Dendritic cell treated with granulocyte-macrophage colony-stimulating factor and Interleukin-4, amounts not matched to agents 40 ng/mL and 50 ng/mL, for 4 days (primary cell): ENCODE measurements around the gene CITED1.
A peak's percentile ranks its signal among the peaks of the same experiment; 100 is the strongest.

ENCODE experiments used
- H3K27ac Mint-ChIP-seq: one replicate; pipeline ENCODE4 v1.8.0; 2022; ENCODE audit warnings: mild to moderate bottlenecking, mixed read lengths
- H3K27me3 Mint-ChIP-seq: one replicate; pipeline ENCODE4 v1.8.0; 2022; ENCODE audit warnings: mild to moderate bottlenecking, mixed read lengths
- H3K36me3 Mint-ChIP-seq: one replicate; pipeline ENCODE4 v1.8.0; 2022; ENCODE audit warnings: low read depth, mixed read lengths
- H3K4me1 Mint-ChIP-seq: one replicate; pipeline ENCODE4 v1.8.0; 2022; ENCODE audit warnings: low read depth, mixed read lengths
- H3K4me3 Mint-ChIP-seq: one replicate; pipeline ENCODE4 v1.8.0; 2022; ENCODE audit warnings: mild to moderate bottlenecking, moderate library complexity, mixed read lengths
- H3K9me3 Mint-ChIP-seq: one replicate; pipeline ENCODE4 v1.8.0; 2022; ENCODE audit warnings: mixed read lengths
- intact Hi-C: fragments of 100-400 bp; cut with micrococcal nuclease; formaldehyde crosslinking; loops from one replicate; pipeline ENCODE4 v1.15.0; 2022

CITED1 gene

DNA sequence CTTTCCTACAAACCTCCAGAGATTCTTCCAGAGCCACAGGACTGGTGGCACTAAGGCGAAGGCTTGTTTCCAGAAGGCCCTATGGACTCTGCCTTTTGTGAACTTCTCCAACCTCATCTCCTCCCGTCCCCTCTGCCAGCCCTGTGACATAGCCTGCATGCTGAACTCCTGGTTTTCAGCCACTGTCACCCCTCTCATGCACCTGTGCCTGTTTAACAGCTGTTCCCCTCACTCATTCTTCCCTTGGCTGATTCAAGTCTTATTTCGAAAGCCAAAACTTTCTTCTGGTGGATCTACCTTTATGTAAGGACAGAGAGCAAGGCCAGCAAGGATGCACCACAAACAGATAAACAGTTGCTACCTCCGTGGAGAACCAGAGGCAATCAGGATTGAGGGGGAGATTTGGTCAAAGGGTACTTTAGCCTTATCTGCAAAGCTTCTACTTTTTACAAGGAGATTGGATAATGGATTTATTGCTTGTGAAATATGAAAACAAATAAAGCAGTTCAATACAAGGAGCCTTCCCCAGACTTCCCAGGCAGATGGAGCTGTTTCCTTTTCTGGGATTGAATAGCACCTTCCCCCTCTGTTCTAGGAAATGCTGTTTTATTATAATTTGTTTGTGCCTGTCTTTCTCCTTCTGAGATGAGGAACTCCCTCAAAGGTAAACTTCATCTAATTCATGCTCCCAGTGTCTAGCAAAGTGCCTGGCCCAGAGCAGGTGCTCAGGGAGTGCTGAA, 5.7 kb downstream of the CITED1 start:
- Mint-ChIP-seq H3K4me1 (peaks cover 9% of the 10 kb centered on the region), H3K9me3 (no peaks in the 10 kb centered on the region), H3K27ac (no peak overlapping the region), H3K4me3 (no peak overlapping the region), H3K27me3 (peaks cover 72% of the 10 kb centered on the region), H3K36me3 (no peaks in the 10 kb centered on the region)
- intact Hi-C loops: loop anchor here (5.0 kb wide), 1 partner anchor 242 kb away; no protein-coding TSS in a partner anchor

DNA sequence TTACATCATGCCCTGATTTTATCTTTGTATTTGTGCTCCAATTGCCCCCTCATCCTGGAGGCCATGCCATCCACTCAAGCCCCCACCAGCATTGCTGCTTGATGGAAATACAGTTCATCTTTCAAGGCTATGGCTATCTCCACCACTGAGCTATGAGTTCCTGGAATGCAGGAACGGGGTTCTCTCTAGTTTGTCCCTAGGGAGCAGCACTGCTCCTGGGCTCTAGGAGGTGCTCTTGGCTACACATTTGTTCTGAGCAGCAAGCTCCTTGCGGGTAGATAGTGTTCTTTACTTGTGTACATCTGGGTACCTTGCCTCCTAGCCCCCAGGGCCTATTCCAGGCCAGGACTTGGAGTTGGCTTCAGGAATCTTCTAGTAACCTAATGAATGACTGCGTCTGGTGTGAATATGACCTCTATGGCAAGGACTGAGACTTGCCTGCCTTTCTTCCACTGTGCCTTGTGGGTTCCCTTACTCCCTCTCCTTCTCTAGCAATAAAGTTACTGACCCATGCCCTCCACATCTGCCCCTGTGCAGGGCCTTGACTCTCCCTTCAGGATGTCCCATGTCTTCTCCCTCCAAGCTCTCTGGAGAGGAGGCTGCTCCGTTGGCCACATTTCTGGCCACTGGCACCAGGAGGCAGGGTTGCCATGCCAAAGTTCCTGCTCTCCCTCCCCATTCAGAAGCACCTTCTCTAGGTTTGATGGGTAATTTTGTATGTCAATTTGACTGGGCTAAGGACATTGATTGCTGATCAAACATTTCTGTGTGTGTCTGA, 7.6 kb downstream of the CITED1 start:
- H3K36me3 Mint-ChIP-seq: no peaks in the 10 kb centered on the region
- H3K4me1 Mint-ChIP-seq: no peaks in the 10 kb centered on the region
- peaks cover 56% of the 10 kb centered on the region for H3K27me3 Mint-ChIP-seq
- intact Hi-C loops: loop anchor here (5.0 kb wide), 1 partner anchor 244 kb away; no protein-coding TSS in a partner anchor
- H3K9me3 Mint-ChIP-seq: no peaks in the 10 kb centered on the region
- no peak overlapping the region for H3K27ac Mint-ChIP-seq
- H3K4me3 Mint-ChIP-seq: no peak overlapping the region

DNA sequence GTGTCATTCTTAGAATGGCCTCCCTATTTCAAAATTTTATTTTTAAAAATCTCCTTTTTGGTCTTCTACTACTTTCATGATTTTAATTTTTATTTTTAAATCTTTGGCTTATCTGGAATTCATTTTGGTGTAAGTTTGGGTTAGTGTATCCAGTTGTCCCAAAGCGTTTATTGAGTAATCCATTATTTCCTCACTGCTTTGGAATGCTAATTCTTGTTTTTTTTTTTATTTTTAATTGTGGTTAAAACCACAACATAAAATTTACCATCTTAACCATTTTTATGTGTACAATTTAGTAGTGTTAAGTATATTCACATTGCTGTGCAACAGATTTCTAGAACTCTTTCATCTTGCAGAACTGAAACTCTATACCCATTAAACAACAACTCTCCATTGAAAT, 8.7 kb downstream of the CITED1 start:
- Mint-ChIP-seq H3K9me3 (no peaks in the 10 kb centered on the region), H3K27ac (no peak overlapping the region), H3K4me3 (no peak overlapping the region), H3K36me3 (no peaks in the 10 kb centered on the region), H3K27me3 (peaks cover 48% of the 10 kb centered on the region), H3K4me1 (no peaks in the 10 kb centered on the region)
- intact Hi-C loops: loop anchor here (5.0 kb wide), 1 partner anchor 245 kb away; no protein-coding TSS in a partner anchor

DNA sequence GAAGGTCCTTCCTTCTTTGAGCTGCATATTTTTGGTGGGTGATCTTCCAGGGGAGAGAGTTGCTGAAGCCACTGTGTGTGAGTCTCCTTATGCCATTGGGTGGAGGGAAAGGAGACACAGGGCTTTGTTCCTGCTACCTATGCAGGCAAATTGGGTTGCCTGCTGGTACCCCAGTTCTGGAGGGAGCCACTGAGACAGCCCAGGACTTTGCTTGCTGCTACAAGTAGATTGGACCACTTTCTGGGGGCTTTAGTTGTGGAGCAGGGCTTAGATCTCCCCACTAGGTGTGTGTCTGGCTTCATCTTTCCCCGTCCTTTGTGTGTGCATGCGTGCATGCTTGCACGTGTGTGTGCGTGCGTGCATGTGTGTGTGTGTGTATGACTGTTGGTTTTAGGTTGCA, 10.0 kb downstream of the CITED1 start:
- Mint-ChIP-seq H3K4me3 (no peak overlapping the region), H3K4me1 (no peaks in the 10 kb centered on the region), H3K36me3 (no peaks in the 10 kb centered on the region), H3K27ac (no peak overlapping the region), H3K27me3 (peaks cover 37% of the 10 kb centered on the region), H3K9me3 (no peaks in the 10 kb centered on the region)
- intact Hi-C loops: loop anchor here (5.0 kb wide), 1 partner anchor 247 kb away; no protein-coding TSS in a partner anchor

DNA sequence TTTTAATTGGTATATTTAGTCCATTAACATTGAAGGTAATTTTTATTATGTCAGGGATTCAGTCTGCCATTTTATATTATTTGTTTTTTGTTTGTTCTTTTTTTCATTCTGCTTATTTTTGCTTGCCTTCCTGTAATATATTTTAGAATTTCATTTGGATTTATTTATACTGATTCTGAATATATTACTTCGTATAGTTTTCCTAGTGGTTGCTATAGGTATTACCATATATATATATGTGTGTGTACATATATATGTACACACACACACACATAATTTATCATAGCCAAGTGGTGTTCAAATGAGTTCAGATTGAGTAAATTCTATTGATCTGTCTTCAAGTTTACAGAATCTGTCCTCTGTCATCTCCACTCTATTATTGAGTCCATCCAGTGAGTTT, 11.2 kb downstream of the CITED1 start:
- H3K9me3 Mint-ChIP-seq: no peaks in the 10 kb centered on the region
- no peaks in the 10 kb centered on the region for H3K36me3 Mint-ChIP-seq
- no peak overlapping the region for H3K27ac Mint-ChIP-seq
- peaks cover 29% of the 10 kb centered on the region for H3K27me3 Mint-ChIP-seq
- no peak overlapping the region for H3K4me3 Mint-ChIP-seq
- intact Hi-C loops: no loop called here
- no peaks in the 10 kb centered on the region for H3K4me1 Mint-ChIP-seq

DNA sequence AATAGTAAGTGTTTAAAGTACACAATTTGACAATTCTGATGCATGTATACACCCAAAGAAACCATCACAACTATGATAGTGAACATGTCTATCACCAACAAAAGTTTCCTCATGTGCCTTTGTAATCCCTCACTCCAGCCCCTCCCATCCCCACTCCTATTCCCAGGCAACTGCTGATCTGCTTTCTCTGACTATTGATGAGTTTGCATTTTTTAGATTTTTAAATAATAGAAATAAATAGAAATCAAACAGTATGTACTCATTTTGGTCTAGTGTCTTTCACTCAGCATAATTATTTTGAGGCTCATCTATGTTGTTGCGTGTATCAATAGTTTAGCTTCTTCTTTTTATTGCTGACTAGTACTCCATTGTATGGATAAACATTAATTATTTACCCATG, 23.4 kb downstream of the CITED1 start:
- Mint-ChIP-seq H3K4me1 (no peaks in the 10 kb centered on the region), H3K9me3 (no peaks in the 10 kb centered on the region), H3K27ac (no peak overlapping the region), H3K36me3 (no peaks in the 10 kb centered on the region), H3K27me3 (peaks cover 19% of the 10 kb centered on the region), H3K4me3 (no peak overlapping the region)
- intact Hi-C loops: no loop called here

DNA sequence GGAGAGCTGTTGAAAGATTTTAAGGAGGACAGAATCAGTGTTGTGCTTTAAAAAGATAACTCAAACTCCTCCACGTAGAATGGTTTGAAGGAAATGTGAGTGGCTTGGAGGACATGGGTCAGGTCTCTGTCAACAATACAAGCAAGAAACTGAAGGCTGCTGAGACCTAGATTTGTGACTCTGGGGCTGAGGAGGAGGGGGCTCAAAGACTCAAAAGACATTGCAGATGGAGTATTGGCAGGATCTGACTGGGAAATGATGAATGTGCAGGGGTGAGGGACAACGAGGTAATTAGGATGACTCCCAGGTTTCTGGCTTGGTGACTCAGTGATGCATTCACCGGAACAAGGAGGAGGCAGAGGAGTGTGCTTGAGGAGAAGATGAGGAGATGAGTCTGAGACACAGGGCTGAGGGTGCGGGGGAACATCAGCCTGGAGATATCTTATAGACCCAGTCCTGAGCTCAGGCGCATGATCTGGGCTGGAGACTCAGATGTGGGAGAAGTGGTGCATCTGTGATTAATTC, 25.3 kb downstream of the CITED1 start:
- Mint-ChIP-seq H3K4me1 (no peaks in the 10 kb centered on the region), H3K27ac (no peak overlapping the region), H3K36me3 (peaks cover 14% of the 10 kb centered on the region), H3K9me3 (no peaks in the 10 kb centered on the region), H3K4me3 (no peak overlapping the region), H3K27me3 (peaks cover 19% of the 10 kb centered on the region)
- intact Hi-C loops: no loop called here

DNA sequence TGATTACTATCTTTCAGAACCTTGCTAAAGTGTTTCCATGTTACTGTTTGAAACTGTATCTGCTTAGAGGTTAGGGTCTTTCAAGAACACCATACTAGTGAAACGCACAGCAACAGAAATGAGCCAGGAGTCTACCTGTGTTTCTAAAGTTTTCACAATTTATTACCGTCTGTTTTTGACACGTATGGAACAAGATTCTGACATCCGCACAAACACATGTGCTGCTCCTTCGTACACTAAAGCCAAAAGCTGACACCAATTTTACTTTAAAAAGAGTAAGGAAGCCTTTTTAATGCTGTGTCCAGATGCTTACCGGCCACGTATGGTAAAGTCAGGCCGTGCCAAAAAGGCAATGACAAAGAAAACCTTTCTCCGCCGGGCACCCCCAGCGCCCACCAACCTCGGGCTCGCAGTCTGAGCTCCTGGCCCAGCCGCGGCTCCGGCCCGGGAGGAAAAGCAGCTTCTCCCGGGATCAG, 29.2 kb downstream of the CITED1 start:
- Mint-ChIP-seq H3K4me3 (peak overlapping the region; percentile 82), H3K27ac (peak overlapping the region; percentile 90), H3K27me3 (peaks cover 16% of the 10 kb centered on the region), H3K36me3 (peaks cover 52% of the 10 kb centered on the region), H3K4me1 (peaks cover 29% of the 10 kb centered on the region), H3K9me3 (no peaks in the 10 kb centered on the region)
- intact Hi-C loops: no loop called here

DNA sequence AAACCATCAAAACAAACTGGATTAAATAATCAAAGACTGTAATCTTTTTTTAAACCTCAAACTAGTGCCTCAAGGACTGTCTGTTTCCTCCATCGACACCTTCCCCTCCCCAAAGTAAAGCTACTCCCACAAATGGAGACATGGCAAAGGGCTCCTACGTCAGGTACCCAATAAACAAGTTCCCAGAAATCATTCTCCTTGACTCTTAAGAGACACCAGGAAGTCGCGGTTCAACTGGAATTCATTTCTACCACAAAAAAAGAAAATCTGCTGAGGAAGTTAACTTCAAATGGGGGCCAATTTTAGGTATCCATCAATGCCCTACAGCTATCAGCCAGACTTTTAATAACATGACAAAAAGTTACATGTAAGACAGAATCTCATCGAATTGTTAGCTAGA, 31.2 kb downstream of the CITED1 start:
- H3K9me3 Mint-ChIP-seq: no peaks in the 10 kb centered on the region
- no peak overlapping the region for H3K27ac Mint-ChIP-seq
- peaks cover 30% of the 10 kb centered on the region for H3K4me1 Mint-ChIP-seq
- peaks cover 8% of the 10 kb centered on the region for H3K27me3 Mint-ChIP-seq
- H3K4me3 Mint-ChIP-seq: no peak overlapping the region
- intact Hi-C loops: no loop called here
- H3K36me3 Mint-ChIP-seq: peaks cover 70% of the 10 kb centered on the region

DNA sequence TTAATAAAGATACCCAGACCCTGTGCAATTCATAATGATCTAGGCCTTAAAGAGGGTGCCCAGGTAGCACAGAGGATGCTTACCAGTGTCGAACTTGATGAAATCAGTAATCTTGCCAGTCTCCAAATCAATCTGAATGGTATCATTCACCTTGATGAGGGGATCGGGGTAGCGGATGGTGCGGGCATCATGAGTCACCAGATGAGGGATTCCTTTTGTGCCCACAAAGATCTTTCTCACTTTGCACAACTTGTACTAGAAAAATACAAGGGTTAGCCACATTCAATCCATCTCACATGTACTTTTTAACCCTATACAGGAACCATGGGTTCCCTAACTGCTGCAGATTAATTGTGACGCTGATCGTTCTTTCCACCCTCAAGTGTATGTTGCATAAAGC, 32.0 kb downstream of the CITED1 start:
- Mint-ChIP-seq H3K27ac (no peak overlapping the region), H3K27me3 (peaks cover 3% of the 10 kb centered on the region), H3K9me3 (no peaks in the 10 kb centered on the region), H3K4me3 (no peak overlapping the region), H3K4me1 (peaks cover 30% of the 10 kb centered on the region), H3K36me3 (peaks cover 78% of the 10 kb centered on the region)
- intact Hi-C loops: no loop called here

DNA sequence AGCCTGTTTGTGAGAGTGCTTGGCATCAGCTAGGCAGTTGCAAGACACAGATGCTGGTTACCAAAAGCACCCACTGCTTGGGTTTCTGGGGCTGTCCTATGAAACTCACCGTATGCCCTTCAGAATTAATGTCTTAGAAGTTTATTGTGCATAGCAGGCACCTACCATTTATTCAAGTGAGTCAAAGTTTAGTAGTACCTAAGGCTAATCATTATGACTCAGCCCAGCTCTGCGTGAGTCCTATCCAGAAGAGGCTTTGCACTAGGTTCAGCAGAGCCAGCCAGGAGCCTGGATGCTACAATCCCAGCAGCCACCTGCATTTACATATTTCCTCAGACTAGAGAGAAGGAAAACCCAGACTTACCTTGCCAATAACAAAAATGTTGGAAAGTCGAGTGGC, 32.8 kb downstream of the CITED1 start:
- intact Hi-C loops: no loop called here
- H3K27ac Mint-ChIP-seq: no peak overlapping the region
- peaks cover 86% of the 10 kb centered on the region for H3K36me3 Mint-ChIP-seq
- peaks cover 30% of the 10 kb centered on the region for H3K4me1 Mint-ChIP-seq
- H3K27me3 Mint-ChIP-seq: no peaks in the 10 kb centered on the region
- H3K4me3 Mint-ChIP-seq: no peak overlapping the region
- H3K9me3 Mint-ChIP-seq: no peaks in the 10 kb centered on the region

DNA sequence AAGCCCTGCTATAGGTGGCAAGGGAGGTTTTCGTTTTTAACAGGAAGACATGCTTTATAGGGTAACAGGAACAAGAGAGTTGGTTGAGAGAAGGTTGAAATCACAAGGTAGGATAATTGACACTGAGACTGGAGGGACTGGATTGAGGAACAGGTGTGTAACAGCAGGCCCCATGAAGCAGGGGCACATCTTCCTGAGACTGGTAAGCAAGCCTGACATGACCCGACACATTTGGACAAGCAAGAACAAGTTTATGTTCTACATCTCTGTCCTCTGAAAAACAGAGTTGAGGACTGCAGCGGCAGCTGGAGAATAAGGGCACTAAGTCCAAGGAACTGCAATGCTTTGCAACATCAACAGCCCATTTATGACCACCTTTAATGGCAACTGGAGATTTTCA, 33.9 kb downstream of the CITED1 start:
- intact Hi-C loops: no loop called here
- Mint-ChIP-seq H3K4me3 (no peak overlapping the region), H3K9me3 (no peaks in the 10 kb centered on the region), H3K27ac (no peak overlapping the region), H3K27me3 (no peaks in the 10 kb centered on the region), H3K4me1 (peaks cover 30% of the 10 kb centered on the region), H3K36me3 (peaks cover 87% of the 10 kb centered on the region)

DNA sequence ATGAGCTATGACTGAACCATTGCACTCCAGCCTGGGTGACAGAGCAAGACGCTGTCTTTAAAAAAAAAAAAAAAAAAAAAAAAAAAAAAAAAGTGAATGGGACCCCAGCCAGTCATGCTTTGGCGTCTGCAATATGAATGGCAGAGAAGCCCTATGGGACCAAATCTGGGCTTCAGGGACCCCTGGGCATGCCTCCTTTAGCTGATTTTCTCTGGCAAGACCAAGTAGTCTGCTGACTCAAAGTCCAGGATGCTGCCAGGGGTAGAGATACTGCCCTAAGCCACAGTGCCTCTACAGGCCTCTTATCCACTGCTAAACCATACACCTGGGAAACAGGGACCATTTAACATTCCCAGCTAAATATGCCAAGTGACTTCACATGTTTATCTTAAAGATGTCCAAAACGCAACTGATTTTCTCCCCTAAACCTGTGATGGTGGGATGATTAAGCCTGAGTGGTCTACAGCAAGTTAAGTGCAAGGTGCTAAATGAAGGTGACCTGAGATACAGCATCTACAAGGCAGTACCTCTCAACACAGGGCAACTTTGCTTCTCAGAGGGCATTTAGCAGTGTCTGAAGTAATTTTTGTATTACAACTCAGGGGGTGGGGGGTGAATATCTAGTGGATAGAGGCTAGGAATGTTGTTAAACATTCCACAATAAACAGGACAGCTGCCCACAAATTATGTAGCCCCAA, 34.5 kb downstream of the CITED1 start:
- Mint-ChIP-seq H3K36me3 (peaks cover 83% of the 10 kb centered on the region), H3K9me3 (no peaks in the 10 kb centered on the region), H3K27me3 (no peaks in the 10 kb centered on the region), H3K27ac (no peak overlapping the region), H3K4me3 (no peak overlapping the region), H3K4me1 (peaks cover 30% of the 10 kb centered on the region)
- intact Hi-C loops: no loop called here
